Hepatic stellate cell (primary cell): ENCODE data around the gene LRRC8C.

Experiments
- DNase-seq: peaks from one replicate; pipeline ENCODE4 v3.0.0; 2011; ENCODE audit warnings: low spot score

LRRC8C gene

GRCh38 chr1:89633800-89634625 is 1.1 kb downstream of the LRRC8C start:
- DNase-seq = no peak

GRCh38 chr1:89635825-89636815 is 3.2 kb downstream of the LRRC8C start:
- no peak for DNase-seq

- no peak for DNase-seq
Measured at GRCh38 chr1:89637496-89637895, 4.6 kb downstream of the LRRC8C start.

- DNase-seq = no peak
Measured at GRCh38 chr1:89640440-89640839, 7.5 kb downstream of the LRRC8C start.

- no peak for DNase-seq
Measured at GRCh38 chr1:89641781-89642180, 8.9 kb downstream of the LRRC8C start.

GRCh38 chr1:89643577-89643976 is 10.7 kb downstream of the LRRC8C start:
- DNase-seq = no peak

GRCh38 chr1:89644119-89644814 is 11.3 kb downstream of the LRRC8C start:
- DNase-seq = no peak

GRCh38 chr1:89646259-89646658 is 13.3 kb downstream of the LRRC8C start:
- DNase-seq = no peak

GRCh38 chr1:89649783-89650182 is 16.9 kb downstream of the LRRC8C start:
- no peak for DNase-seq

- no peak for DNase-seq
Measured at GRCh38 chr1:89652373-89652772, 19.5 kb downstream of the LRRC8C start.

- no peak for DNase-seq
Measured at GRCh38 chr1:89657886-89658285, 25.0 kb downstream of the LRRC8C start.

GRCh38 chr1:89659322-89660081 is 26.6 kb downstream of the LRRC8C start:
- no peak for DNase-seq

- no peak for DNase-seq
Measured at GRCh38 chr1:89660224-89661061, 27.5 kb downstream of the LRRC8C start.

GRCh38 chr1:89665941-89666340 is 33.0 kb downstream of the LRRC8C start:
- no peak for DNase-seq

GRCh38 chr1:89666640-89667039 is 33.7 kb downstream of the LRRC8C start:
- no peak for DNase-seq

- DNase-seq = no peak
Measured at GRCh38 chr1:89667691-89668090, 34.8 kb downstream of the LRRC8C start.

- DNase-seq = no peak
Measured at GRCh38 chr1:89668961-89669360, 36.0 kb downstream of the LRRC8C start.

- no peak for DNase-seq
Measured at GRCh38 chr1:89669441-89669840, 36.5 kb downstream of the LRRC8C start.

GRCh38 chr1:89670163-89670562 is 37.2 kb downstream of the LRRC8C start:
- DNase-seq = no peak

- DNase-seq = no peak
Measured at GRCh38 chr1:89670711-89671110, 37.8 kb downstream of the LRRC8C start.
